HG02981 (cell line): ENCODE results near the gene MRM2.
"Not testable (repeated sequence)": the region's sequence is repeated elsewhere in the genome, so short reads cannot be mapped to it uniquely, and the experiment has no call there.

Experiments used
- ATAC-seq: cut with Tn5 transposase; IDR thresholded peaks from one replicate; pipeline ENCODE4 v1.9.1; 2021; ENCODE audit warnings: mild to moderate bottlenecking, moderate library complexity; ENCODE audit not compliant: unreplicated experiment

MRM2 gene

GRCh38 chr7:2269089-2269990, 27.3 kb upstream of the MRM2 start:
- not testable (repeated sequence) for ATAC-seq

- ATAC-seq = no peak
Measured at GRCh38 chr7:2266911-2267310, 24.9 kb upstream of the MRM2 start.

GRCh38 chr7:2264158-2264557, 22.2 kb upstream of the MRM2 start:
- ATAC-seq = no peak

GRCh38 chr7:2263176-2263575, 21.2 kb upstream of the MRM2 start:
- ATAC-seq = no peak

GRCh38 chr7:2261611-2262010, 19.6 kb upstream of the MRM2 start:
- no peak for ATAC-seq

GRCh38 chr7:2260820-2261219, 18.8 kb upstream of the MRM2 start:
- no peak for ATAC-seq

GRCh38 chr7:2259480-2259879, 17.5 kb upstream of the MRM2 start:
- ATAC-seq = no peak

- no peak for ATAC-seq
Measured at GRCh38 chr7:2258661-2259365, 16.8 kb upstream of the MRM2 start.

- no peak for ATAC-seq
Measured at GRCh38 chr7:2257651-2258050, 15.6 kb upstream of the MRM2 start.

GRCh38 chr7:2257046-2257551, 15.1 kb upstream of the MRM2 start:
- no peak for ATAC-seq

- ATAC-seq = no peak
Measured at GRCh38 chr7:2256306-2257045, 14.5 kb upstream of the MRM2 start.

GRCh38 chr7:2255145-2256139, 13.4 kb upstream of the MRM2 start:
- ATAC-seq = no peak

GRCh38 chr7:2254429-2255144, 12.6 kb upstream of the MRM2 start:
- ATAC-seq = no peak

- ATAC-seq = no peak
Measured at GRCh38 chr7:2253525-2254244, 11.7 kb upstream of the MRM2 start.

- no peak for ATAC-seq
Measured at GRCh38 chr7:2253021-2253420, 11.0 kb upstream of the MRM2 start.

GRCh38 chr7:2251841-2252771, 10.1 kb upstream of the MRM2 start:
- no peak for ATAC-seq

GRCh38 chr7:2251381-2251780, 9.4 kb upstream of the MRM2 start:
- ATAC-seq = no peak
